Posterior cingulate gyrus (tissue), 11 donors: Measurements from ENCODE around the gene CLDN8.
A peak's percentile ranks its signal among the peaks of the same experiment; 100 is the strongest.

Source experiments
- DNase-seq, 10 donors: peaks; one replicate each; pipeline versions ENCODE4 v3.0.0 to v3.0.0-alpha.2; 2020 to 2021; ENCODE audit warnings: mixed read lengths in 3 of 10
- intact Hi-C: fragments of 100-400 bp; cut with DNase I; formaldehyde crosslinking; loops from one replicate; pipeline ENCODE4 v1.15.1; 2023

Gene CLDN8

DNA sequence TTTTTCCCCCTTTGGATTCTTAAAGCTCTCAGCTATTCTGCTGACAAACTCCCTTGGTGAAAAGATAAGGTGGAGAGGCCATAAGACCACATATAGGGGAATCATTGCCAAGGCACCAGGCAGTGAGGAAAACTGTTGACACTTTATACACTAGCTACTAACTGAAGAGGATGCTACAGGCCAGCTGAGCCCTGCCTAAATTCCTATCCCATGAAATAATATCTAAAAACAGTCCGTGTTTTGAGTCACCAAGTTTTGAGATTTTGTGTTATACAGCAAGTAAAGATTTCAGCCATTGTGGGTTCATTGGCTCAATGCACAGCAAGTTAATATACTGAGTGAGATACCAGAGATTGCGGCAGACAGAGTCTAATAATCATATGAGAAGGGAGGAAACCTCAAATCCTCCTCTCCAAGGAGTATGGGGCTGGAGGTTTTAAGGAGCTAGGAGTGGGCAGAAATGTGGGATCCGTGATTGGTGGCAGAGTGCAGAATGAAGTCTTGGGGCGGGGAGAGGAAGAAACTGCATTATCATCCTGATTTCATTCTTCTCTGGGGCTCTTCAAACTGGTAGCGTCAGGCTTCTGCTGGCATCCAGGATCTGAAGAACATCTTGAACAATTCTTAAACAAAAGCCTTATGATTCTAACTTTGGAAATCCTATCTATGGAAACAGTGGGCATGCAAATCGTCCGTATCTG, 9.2 kb downstream of the CLDN8 start:
- no peak for DNase-seq
- intact Hi-C loops: no loop called here

DNA sequence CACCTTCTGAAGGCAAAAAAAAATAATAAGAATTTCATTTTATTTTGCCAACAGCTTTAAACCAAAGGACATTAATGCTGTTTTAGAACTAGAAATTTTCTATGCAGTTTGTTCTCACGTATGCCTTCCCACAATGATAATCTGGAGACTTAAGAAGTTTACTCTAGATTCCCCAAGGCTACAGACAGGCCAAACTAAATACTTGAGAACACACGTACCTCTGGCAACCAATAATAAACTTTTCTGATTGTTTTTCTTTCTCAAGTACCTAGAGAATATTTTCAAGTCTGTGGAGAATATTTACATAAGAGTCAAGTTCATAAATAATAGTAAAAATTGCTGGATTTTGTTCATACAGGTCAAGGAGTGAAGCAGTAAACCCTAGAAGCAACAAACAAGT, 15.9 kb downstream of the CLDN8 start:
- no peak for DNase-seq
- intact Hi-C loops: no loop called here

- DNase-seq: no peak
- intact Hi-C loops: no loop called here
These were observed 21.1 kb downstream of the CLDN8 start for GRCh38 chr21:30194701-30195299.

DNA sequence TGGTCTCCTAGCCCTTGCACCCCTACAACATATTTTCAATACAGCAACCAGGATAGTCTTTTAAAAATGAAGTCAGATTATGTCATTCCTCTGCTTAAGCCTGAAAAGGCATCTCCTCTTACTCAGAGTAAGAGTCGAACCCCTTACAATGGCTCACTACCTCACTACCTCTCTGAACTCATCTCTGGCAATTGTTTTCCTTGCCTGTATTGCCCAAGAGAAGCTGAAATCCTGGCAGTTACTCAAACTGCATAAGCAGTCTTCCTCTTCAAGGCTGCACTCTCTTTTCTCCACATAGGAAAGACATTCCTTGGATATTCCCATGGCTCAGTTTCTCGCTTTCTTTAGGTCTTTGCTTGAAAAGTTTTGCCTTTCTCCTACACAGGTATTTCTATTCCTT, 22.7 kb downstream of the CLDN8 start:
- DNase-seq: no peak
- intact Hi-C loops: no loop called here

- intact Hi-C loops: no loop called here
- DNase-seq: no peak
These were observed 25.3 kb downstream of the CLDN8 start for GRCh38 chr21:30190554-30190953.

DNA sequence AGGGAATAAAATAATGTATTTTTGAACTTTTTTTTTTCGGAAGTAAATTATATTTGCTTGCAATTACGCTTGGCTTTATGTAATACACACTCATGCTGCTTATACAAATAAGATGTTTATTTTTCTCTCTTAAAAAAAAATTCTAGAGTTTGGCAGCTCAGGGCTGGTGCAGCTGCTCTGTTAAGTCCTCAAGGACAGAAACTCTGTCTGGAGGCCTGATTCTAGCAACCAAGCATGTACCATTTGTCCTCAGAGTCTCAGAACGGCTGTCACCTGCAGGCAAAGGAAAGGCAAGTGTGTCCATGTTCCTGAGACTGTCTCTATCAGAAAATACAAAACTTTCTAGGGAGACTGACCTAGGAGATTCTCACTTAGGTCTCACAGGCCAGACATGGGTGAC, 26.1 kb downstream of the CLDN8 start:
- intact Hi-C loops: no loop called here
- no peak for DNase-seq

GRCh38 chr21:30186242-30186641, 29.7 kb downstream of the CLDN8 start:
- intact Hi-C loops: no loop called here
- no peak for DNase-seq

DNA sequence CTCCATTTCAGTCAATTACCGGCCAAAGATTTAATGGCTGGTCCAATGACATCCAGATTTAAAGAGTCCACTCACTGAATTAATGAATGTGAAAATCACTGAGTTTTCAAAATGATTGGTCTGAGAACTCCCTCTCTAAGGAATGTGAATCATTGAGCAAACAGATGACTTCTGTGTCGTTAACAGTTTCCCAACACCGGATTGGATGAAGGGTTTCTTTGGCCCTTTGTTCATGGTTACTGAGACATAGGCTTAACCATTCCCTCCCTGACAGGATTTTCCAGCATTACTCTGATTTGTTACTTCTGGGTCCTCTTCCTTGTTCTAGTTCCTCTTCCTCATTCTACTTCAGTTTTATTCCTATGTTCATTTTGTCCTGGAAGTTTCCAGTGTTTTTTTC, 47.8 kb downstream of the CLDN8 start:
- intact Hi-C loops: no loop called here
- DNase-seq: no peak

DNA sequence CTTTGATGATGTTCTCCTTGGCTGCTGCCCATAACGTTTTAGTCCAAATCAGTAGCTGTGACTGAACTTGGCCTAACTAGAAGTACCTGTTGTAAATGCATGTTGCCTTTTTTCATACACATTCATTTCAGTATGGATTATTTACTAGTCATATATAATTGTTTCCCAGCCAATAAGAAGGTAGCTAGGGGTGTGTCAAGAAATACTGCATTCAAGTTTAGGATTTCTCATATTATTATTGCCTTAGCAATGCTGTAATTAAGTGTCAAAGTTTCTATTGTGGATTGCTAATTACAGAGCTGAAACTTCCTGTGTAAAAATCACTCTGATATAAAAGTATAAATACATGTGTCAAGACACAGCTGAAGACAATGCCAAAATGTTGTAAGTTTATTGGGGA, 49.2 kb downstream of the CLDN8 start, which contains the start of gene CLDN17:
Gene CLDN17 (minus strand): TSS at position 101 of the 400 bp plus-strand sequence. CDS start 188 bp downstream, outside the sequence.
- DNase-seq: no peak
- intact Hi-C loops: no loop called here

DNA sequence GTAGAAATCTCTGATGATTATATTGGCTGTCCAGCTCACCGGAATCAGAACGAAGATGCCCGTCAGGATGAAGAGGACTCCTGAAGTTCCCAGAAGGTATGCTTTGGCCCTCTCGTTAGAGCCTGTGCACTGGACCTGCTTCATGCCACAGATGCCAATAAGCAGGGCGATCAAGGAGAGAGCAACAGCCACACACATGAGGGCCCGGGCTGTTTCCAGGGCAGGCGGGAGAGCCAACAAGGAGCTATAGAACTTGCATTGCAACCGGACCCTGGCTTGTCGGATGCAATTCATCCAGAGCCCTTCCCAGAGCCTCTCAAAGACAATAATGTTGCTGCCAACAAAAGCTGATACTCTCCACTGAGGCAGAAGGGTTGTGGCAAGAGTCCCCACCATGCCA, 49.7 kb downstream of the CLDN8 start:
- peak in 2 of 10 donors; percentile 62 to 63 for DNase-seq
- intact Hi-C loops: no loop called here

DNA sequence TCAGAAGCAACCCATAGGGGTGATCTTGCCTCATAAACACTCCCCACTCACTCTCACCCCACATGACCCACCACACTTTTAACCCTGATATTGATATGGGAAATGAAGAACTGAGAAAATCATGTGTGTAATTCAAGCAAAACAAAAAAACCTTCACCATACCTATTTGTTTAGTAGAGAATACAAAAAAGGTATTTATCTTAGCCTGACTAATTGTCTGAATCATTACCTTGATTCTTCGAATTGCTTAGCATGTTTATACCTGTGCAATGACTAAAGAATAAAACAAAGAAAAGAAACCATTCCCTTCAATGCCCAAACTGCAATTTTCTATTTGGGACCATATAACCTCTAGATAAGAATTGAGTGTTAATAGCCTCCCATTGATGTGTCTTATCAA, 51.1 kb downstream of the CLDN8 start:
- intact Hi-C loops: no loop called here

More for the DNA sequence above, 51.1 kb downstream of the CLDN8 start:
- no peak for DNase-seq
